ENCODE results near the gene PITX3.

- TF ChIP-seq POLR2A (IDR thresholded peaks at IDR 0.05) (no peak), CTCF (IDR thresholded peaks at IDR 0.05) (no peak)
These were observed 27.1 kb upstream of the PITX3 start for GRCh38 chr10:102268375-102268888.
